Cardiac muscle cell (in vitro differentiated cells and primary cell): ENCODE measurements around the gene RAE1. TPM values are rescaled to one million over a fixed set of nuclear protein-coding genes. Genes with fewer than 3 reads are reported as not detected.
"Not testable (repeated sequence)": the region's sequence is repeated elsewhere in the genome, so short reads cannot be mapped to it uniquely, and the experiment has no call there.

ENCODE experiments used
- DNase-seq, 2 donors: peaks; one replicate each; pipeline versions ENCODE4 v3.0.0 to v3.0.0-alpha.2; 2010 to 2017; ENCODE audit warnings: low read depth in 1 of 2, low spot score in 1 of 2
- H3K27ac ChIP-seq: fragments of 200-600 bp; sonication (generic); 2 replicates; pipeline ENCODE4 v1.5.1; 2016
- H3K27me3 ChIP-seq: fragments of 200-600 bp; sonication (generic); 2 replicates; pipeline ENCODE4 v1.6.0; 2016; ENCODE audit warnings: control low read depth
- H3K36me3 ChIP-seq: fragments of 200-600 bp; sonication (generic); 2 replicates; pipeline ENCODE4 v1.5.1; 2016; ENCODE audit warnings: control low read depth
- H3K4me1 ChIP-seq: fragments of 200-600 bp; sonication (generic); 2 replicates; pipeline ENCODE4 v1.8.1; 2017; ENCODE audit warnings: low read depth, mild to moderate bottlenecking, mixed run types
- H3K4me3 ChIP-seq: fragments of 200-600 bp; sonication (generic); 2 replicates; pipeline ENCODE4 v1.5.1; 2016; ENCODE audit warnings: mild to moderate bottlenecking
- H3K9me3 ChIP-seq: fragments of 200-600 bp; sonication (generic); 2 replicates; pipeline ENCODE4 v1.5.1; 2017; ENCODE audit warnings: low read depth, mild to moderate bottlenecking, control low read depth
- polyA plus RNA-seq: library from polyadenylated mRNA; unstranded; fragments of >200 nt; fragmentation: Nextera tagmentation; extraction: Ambion mirVana; gene quantifications from 2 replicates; pipeline ENCODE4 v1.2.1, GENCODE V29; 2016
- total RNA-seq: library from RNA; depleted of rRNA; stranded (reverse); fragments of >200 nt; gene quantifications from 2 replicates; pipeline ENCODE4 v1.2.3, GENCODE V29; 2016
- TF ChIP-seq, protein P1 (sequence below): IDR thresholded peaks from 2 replicates; pipeline ENCODE4 v1.5.1; 2012; ENCODE audit warnings: low read depth, mild to moderate bottlenecking, low read length

RAE1 gene
- total and polyA plus RNA-seq, 2 experiments from 2014 or later, result 34.2 to 72.4 TPM

GRCh38 chr20:57335392-57335791, 15.7 kb upstream of the RAE1 start:
- Histone ChIP-seq H3K4me3 (no peak overlapping the region), H3K9me3 (no peaks in the 10 kb centered on the region), H3K27ac (no peak overlapping the region), H3K36me3 (no peaks in the 10 kb centered on the region), H3K27me3 (peaks cover 6% of the 10 kb centered on the region), H3K4me1 (no peaks in the 10 kb centered on the region)
- TF ChIP-seq, protein P1, sequence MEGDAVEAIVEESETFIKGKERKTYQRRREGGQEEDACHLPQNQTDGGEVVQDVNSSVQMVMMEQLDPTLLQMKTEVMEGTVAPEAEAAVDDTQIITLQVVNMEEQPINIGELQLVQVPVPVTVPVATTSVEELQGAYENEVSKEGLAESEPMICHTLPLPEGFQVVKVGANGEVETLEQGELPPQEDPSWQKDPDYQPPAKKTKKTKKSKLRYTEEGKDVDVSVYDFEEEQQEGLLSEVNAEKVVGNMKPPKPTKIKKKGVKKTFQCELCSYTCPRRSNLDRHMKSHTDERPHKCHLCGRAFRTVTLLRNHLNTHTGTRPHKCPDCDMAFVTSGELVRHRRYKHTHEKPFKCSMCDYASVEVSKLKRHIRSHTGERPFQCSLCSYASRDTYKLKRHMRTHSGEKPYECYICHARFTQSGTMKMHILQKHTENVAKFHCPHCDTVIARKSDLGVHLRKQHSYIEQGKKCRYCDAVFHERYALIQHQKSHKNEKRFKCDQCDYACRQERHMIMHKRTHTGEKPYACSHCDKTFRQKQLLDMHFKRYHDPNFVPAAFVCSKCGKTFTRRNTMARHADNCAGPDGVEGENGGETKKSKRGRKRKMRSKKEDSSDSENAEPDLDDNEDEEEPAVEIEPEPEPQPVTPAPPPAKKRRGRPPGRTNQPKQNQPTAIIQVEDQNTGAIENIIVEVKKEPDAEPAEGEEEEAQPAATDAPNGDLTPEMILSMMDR, result no peak
- DNase-seq, result no peak

GRCh38 chr20:57341663-57342062, 9.4 kb upstream of the RAE1 start:
- H3K9me3 ChIP-seq, result no peaks in the 10 kb centered on the region
- peaks cover 4% of the 10 kb centered on the region for H3K4me1 ChIP-seq
- H3K27me3 ChIP-seq, result peaks cover 3% of the 10 kb centered on the region
- DNase-seq, result no peak
- H3K4me3 ChIP-seq, result no peak overlapping the region
- H3K27ac ChIP-seq, result no peak overlapping the region
- H3K36me3 ChIP-seq, result no peaks in the 10 kb centered on the region
- TF ChIP-seq, protein P1, result no peak

DNA sequence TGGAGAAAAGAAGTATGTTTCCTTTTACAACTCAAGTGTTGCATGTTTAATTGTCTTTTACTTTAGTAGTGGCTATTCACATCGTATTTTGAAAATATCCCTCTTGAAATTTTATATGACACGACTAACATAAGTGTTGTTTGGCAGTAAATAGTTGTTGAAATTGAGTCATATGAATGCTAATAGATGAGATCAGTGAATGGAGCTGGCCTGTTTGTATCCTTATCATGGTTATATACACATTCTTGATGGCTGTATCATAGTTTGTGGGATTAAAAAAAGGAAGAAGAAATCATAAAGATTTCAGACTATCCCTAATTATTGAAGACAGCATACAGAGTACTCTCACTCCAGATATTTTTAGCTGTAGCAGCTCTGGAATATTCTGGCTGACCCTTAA, 8.2 kb upstream of the RAE1 start:
- H3K27me3 ChIP-seq, result peaks cover 3% of the 10 kb centered on the region
- peaks cover 4% of the 10 kb centered on the region for H3K4me1 ChIP-seq
- H3K9me3 ChIP-seq, result no peaks in the 10 kb centered on the region
- no peaks in the 10 kb centered on the region for H3K36me3 ChIP-seq
- TF ChIP-seq, protein P1, result no peak
- H3K4me3 ChIP-seq, result no peak overlapping the region
- peak in 1 of 2 donors; percentile 30 for DNase-seq
- no peak overlapping the region for H3K27ac ChIP-seq

DNA sequence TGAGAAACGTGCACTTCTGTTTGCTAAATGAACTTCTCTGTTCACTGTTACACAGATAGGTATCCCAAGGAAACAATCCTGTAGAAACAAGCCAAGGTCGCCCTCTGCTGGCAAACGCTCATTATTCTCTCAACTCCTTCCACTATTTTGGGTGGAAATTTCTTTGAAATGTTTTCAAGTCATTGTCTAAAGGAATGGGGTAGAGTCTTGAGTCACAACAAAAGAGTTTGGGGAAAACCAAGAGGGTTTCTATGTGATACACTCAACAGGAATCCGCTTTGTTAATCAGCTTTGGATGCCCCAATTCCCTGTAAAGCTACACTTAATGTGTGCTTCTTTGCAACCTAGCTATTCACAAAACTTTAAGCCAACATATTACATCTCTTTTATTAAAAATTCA, 4.6 kb upstream of the RAE1 start:
- Histone ChIP-seq H3K36me3 (no peaks in the 10 kb centered on the region), H3K4me1 (peaks cover 4% of the 10 kb centered on the region), H3K27me3 (no peaks in the 10 kb centered on the region), H3K9me3 (no peaks in the 10 kb centered on the region), H3K27ac (no peak overlapping the region), H3K4me3 (no peak overlapping the region)
- DNase-seq, result peak; percentile 79 to 87
- TF ChIP-seq, protein P1, result peak; percentile 67

- H3K9me3 ChIP-seq, result no peaks in the 10 kb centered on the region
- no peak overlapping the region for H3K27ac ChIP-seq
- TF ChIP-seq, protein P1, result no peak
- H3K4me3 ChIP-seq, result no peak overlapping the region
- no peaks in the 10 kb centered on the region for H3K27me3 ChIP-seq
- DNase-seq, result no peak
- H3K36me3 ChIP-seq, result no peaks in the 10 kb centered on the region
- peaks cover 6% of the 10 kb centered on the region for H3K4me1 ChIP-seq
Measured at GRCh38 chr20:57347393-57347792, 3.7 kb upstream of the RAE1 start.

DNA sequence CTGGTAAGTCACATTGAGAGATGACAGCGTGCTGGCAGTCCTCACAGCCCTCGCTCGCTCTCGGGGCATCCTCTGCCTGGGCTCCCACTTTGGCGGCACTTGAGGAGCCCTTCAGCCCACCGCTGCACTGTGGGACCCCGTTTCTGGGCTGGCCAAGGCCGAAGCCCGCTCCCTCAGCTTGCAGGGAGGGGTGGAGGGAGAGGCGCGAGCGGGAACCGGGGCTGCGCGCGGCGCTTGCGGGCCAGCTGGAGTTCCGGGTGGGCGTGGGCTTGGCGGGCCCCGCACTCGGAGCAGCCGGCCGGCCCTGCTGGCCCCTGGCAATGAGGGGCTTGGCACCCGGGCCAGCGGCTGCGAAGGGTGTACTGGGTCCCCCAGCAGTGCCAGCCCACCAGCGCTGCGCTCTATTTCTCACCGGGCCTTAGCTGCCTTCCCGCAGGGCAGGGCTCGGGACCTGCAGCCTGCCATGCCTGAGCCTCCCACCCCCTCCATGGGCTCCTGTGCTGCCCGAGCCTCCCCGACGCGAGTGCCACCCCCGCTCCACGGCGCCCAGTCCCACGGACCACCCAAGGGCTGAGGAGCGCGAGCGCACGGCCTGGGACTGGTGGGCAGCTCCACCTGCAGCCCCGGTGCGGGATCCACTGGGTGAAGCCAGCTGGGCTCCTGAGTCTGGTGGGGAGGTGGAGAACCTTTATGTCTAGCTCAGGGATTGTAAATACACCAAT, 2.7 kb upstream of the RAE1 start:
- not testable (repeated sequence) for H3K36me3 ChIP-seq, H3K27ac ChIP-seq, H3K4me3 ChIP-seq, H3K27me3 ChIP-seq, H3K9me3 ChIP-seq, H3K4me1 ChIP-seq, DNase-seq

DNA sequence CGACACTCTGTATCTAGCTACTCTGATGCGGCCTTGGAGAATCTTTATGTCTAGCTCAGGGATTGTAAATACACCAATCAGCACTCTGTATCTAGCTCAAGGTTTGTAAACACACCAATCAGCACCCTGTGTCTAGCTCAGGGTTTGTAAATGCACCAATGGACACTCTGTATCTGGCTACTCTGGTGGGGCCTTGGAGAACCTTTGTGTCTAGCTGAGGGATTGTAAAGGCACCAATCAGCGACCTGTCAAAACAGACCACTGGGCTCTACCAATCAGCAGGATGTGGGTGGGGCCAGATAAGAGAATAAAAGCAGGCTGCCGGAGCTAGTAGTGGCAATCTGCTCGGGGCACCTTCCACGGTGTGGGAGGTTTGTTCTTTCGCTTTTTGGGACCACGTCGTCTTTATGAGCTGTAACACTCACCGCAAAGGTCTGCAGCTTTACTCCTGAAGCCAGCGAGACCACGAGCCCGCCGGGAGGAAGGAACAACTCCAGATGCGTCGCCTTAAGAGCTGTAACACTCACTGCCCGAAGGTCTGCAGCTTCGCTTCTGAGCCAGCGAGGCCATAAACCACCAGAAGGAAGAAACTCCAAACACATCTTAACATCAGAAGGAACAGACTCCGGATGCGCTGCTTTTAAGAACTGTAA, 2.0 kb upstream of the RAE1 start:
- not testable (repeated sequence) for H3K4me1 ChIP-seq, DNase-seq, H3K36me3 ChIP-seq, H3K27ac ChIP-seq, H3K4me3 ChIP-seq, H3K27me3 ChIP-seq, H3K9me3 ChIP-seq
